ENCODE results near the gene KMT2D. TPM values are rescaled to one million over a fixed set of nuclear protein-coding genes. Genes with fewer than 3 reads are reported as not detected.

KMT2D gene
- total and polyA plus RNA-seq, 2 donors (not counting 3 experiments of a cell fraction or from before 2014, with no cell fraction given): 15.1 to 120 TPM

- Histone ChIP-seq H3K27me3 (ENCODE audit: control insufficient read depth in 2 of 2, insufficient read depth in 2 of 2, low read length in 2 of 2) (no peaks in the 10 kb centered on the region), H3K4me1 (ENCODE audit: control insufficient read depth, extremely low read depth, insufficient read depth, low read length) (peaks cover 12% of the 10 kb centered on the region), H3K4me3 (replicated peaks in 1 of 3; ENCODE audit: insufficient read depth in 1 of 3, low read depth in 1 of 3, low read length in 3 of 3) (peak within 1 kb of the TSS; percentile 61 to 81 (median 64)), H3K4me2 (ENCODE audit: insufficient read depth, low read length) (peak within 1 kb of the TSS; percentile 95), H3K9ac (replicated peaks; ENCODE audit: extremely low read depth, insufficient read depth, low read length) (peak within 1 kb of the TSS; percentile 69), H2AFZ (ENCODE audit: low read depth, low read length) (peak within 1 kb of the TSS; percentile 97), H3K9me1 (replicated peaks; ENCODE audit: control insufficient read depth, extremely low read depth, insufficient read depth, low read length) (no peaks in the 10 kb centered on the region), H3K36me3 (ENCODE audit: control insufficient read depth in 2 of 2, extremely low read depth in 1 of 2, insufficient read depth in 2 of 2, low read length in 2 of 2) (no peaks in the 10 kb centered on the region), H3K9me3 (replicated peaks; ENCODE audit: control insufficient read depth, insufficient read depth, low read length) (no peaks in the 10 kb centered on the region), H3K27ac (ENCODE audit: insufficient read depth, low read depth, low read length) (peak within 1 kb of the TSS; percentile 30), H4K20me1 (replicated peaks; ENCODE audit: control insufficient read depth, extremely low read depth, insufficient read depth, low read length) (no peaks in the 10 kb centered on the region), H3K79me2 (ENCODE audit: control insufficient read depth, insufficient read depth, low read length) (no peaks in the 10 kb centered on the region)
- FAIRE-seq (peak; percentile 94), DNase-seq (ENCODE audit: low read depth, low spot score) (peak; percentile 98)
- intact Hi-C loops (cut with micrococcal nuclease): loop anchor here (1.0 kb wide), 1 partner anchor 24 kb away; no protein-coding TSS in a partner anchor
- TF ChIP-seq FOS (IDR thresholded peaks at IDR 0.05; ENCODE audit: borderline replicate concordance, insufficient read depth, low read length) (no peak), CTCF (IDR thresholded peaks at IDR 0.05; ENCODE audit: extremely low read depth in 1 of 2, insufficient read depth in 1 of 2, low read depth in 1 of 2, low read length in 2 of 2) (peak in 1 of 2 donors; percentile 13), MAX (IDR thresholded peaks at IDR 0.05; ENCODE audit: insufficient read depth, insufficient read length) (peak; percentile 75), POLR2A (IDR thresholded peaks at IDR 0.05; ENCODE audit: low read depth, low read length) (peak; percentile 70)
- CTCF ChIA-PET: interaction anchor here (0.6 to 2.3 kb wide), 13 partner anchors 13 to 167 kb away, joined by 3 to 24 read pairs (median 4); partner anchors contain the start of genes DHH and TUBA1B
- POLR2A ChIA-PET: interaction anchor here (0.9 to 1.5 kb wide), 5 partner anchors 11 to 119 kb away, joined by 3 to 13 read pairs (median 4); partner anchors contain the start of genes TUBA1A and TUBA1B
- no TSS peak for BruUV-seq (replicated peaks)
- dilution Hi-C loops (cut with MboI; ENCODE audit: extremely low pct_ligation_motif_present, low sequenced_read_pairs): no loop called here
Observed at GRCh38 chr12:49069507-49070346, 9.1 kb upstream of the KMT2D start, which contains the start of gene RHEBL1. Gene RHEBL1 (minus strand): TSS chr12:49069979. CDS start chr12:49069785, 194 bp downstream.

Measured in endothelial cell of umbilical vein (primary cell).